Gastrocnemius medialis (tissue), 4 donors: ENCODE data around the gene ARHGAP26. TPM values are rescaled to one million over a fixed set of nuclear protein-coding genes. Genes with fewer than 3 reads are reported as not detected.

Source experiments
- ATAC-seq, 2 donors: fragments of 150-250 bp; one replicate each; pipeline ENCODE4 v1.9.1; 2016
- DNase-seq, 2 donors: peaks; one replicate each; pipeline ENCODE4 v3.0.0-alpha.2; 2019
- H3K27ac ChIP-seq, 4 donors: fragments of 200-600 bp; sonication (generic); 1 replicate in 1 of 4; 2 replicates in 3 of 4; pipeline ENCODE4 v1.5.1; 2016 to 2018; ENCODE audit warnings: mild to moderate bottlenecking in 2 of 4, moderate library complexity in 1 of 4
- H3K27me3 ChIP-seq, 3 donors: fragments of 200-600 bp; sonication (generic) in 2 of 3; 1 replicate in 1 of 3; 2 replicates in 2 of 3; pipeline versions ENCODE4 v1.5.1 to v1.6.0; 2016 to 2019; ENCODE audit warnings: mild to moderate bottlenecking in 1 of 3, moderate library complexity in 1 of 3
- H3K36me3 ChIP-seq, 2 donors: fragments of 200-600 bp; sonication (generic) in 1 of 2; one replicate each; pipeline ENCODE4 v1.5.1; 2017 to 2018
- H3K4me1 ChIP-seq, 2 donors: fragments of 200-600 bp; sonication (generic) in 1 of 2; one replicate each; pipeline ENCODE4 v1.5.1; 2016 to 2017; ENCODE audit warnings: mild to moderate bottlenecking in 2 of 2
- H3K4me3 ChIP-seq, 4 donors: fragments of 200-600 bp; sonication (generic) in 3 of 4; 1 replicate in 1 of 4; 2 replicates in 3 of 4; pipeline ENCODE4 v1.5.1; 2016 to 2019; ENCODE audit warnings: mild to moderate bottlenecking in 2 of 4
- H3K9me3 ChIP-seq, 3 donors: fragments of 200-600 bp; sonication (generic) in 2 of 3; 1 replicate in 1 of 3; 2 replicates in 2 of 3; pipeline ENCODE4 v1.5.1; 2016 to 2019
- CTCF ChIP-seq, 5 experiments: fragments of 450-650 bp in 3 of 5; fragments of 200-600 bp in 2 of 5; sonication (generic) in 2 of 5; IDR thresholded peaks in 4 of 5; conservative IDR thresholded peaks in 1 of 5; 1 replicate in 4 of 5; 2 replicates in 1 of 5; pipeline ENCODE4 v1.5.1; 2016 to 2019; ENCODE audit warnings: antibody characterized with exemption in 5 of 5, mild to moderate bottlenecking in 3 of 5, moderate library complexity in 3 of 5
- POLR2A ChIP-seq, 2 donors: fragments of 450-650 bp; IDR thresholded peaks; one replicate each; pipeline ENCODE4 v1.6.1; 2017; ENCODE audit warnings: antibody characterized with exemption in 2 of 2, mild to moderate bottlenecking in 2 of 2, moderate library complexity in 2 of 2
- in situ Hi-C, 4 donors: fragments of 200-750 bp; cut with MboI; loops; one replicate each; pipeline versions ENCODE4 v1.15.0 to v1.8.0; 2017; ENCODE audit warnings: low sequenced_read_pairs in 4 of 4
- intact Hi-C: fragments of 100-400 bp; cut with DNase I; formaldehyde crosslinking; loops from one replicate; pipeline ENCODE4 v1.15.1; 2023; ENCODE audit warnings: low total_unique reads
- total RNA-seq, 4 donors: library from RNA; depleted of rRNA; stranded (reverse); fragments of >200 nt; gene quantifications; one replicate each; pipeline versions ENCODE4 v1.1.0 to v1.2.3, GENCODE V29; 2016

ARHGAP26 gene
- total RNA-seq, 4 donors from 2014 or later, result 9.1 to 22.4 (median 13.4) TPM

- TF ChIP-seq POLR2A (IDR thresholded peaks at IDR 0.05), result no peak
- no peak for TF ChIP-seq CTCF (IDR thresholded peaks at IDR 0.05 in 4 of 5, conservative IDR thresholded peaks at IDR 0.05 in 1 of 5)
- Histone ChIP-seq H3K27me3 (no peaks in the 10 kb centered on the region), H3K27ac (no peak overlapping the region), H3K9me3 (no peaks in the 10 kb centered on the region), H3K36me3 (no peaks in the 10 kb centered on the region), H3K4me3 (no peak overlapping the region), H3K4me1 (peaks cover 19 to 28% of the 10 kb centered on the region in 2 donors)
- no peak for ATAC-seq
- intact Hi-C loops, result no loop called here
- no peak for DNase-seq
- in situ Hi-C loops, result loop anchor here in 1 of 4 donors (25.0 kb wide), 1 partner anchor 724 kb away; no protein-coding TSS in a partner anchor
Observed at GRCh38 chr5:143113461-143113860, 343.3 kb downstream of the ARHGAP26 start.

GRCh38 chr5:143114481-143114880, 344.3 kb downstream of the ARHGAP26 start:
- DNase-seq (no peak), ATAC-seq (no peak)
- Histone ChIP-seq H3K9me3 (no peaks in the 10 kb centered on the region), H3K27me3 (no peaks in the 10 kb centered on the region), H3K4me1 (peaks cover 19 to 22% of the 10 kb centered on the region in 2 donors), H3K4me3 (no peak overlapping the region), H3K36me3 (no peaks in the 10 kb centered on the region), H3K27ac (no peak overlapping the region)
- intact Hi-C loops (no loop called here), in situ Hi-C loops (loop anchor here in 1 of 4 donors (25.0 kb wide), 1 partner anchor 723 kb away; no protein-coding TSS in a partner anchor)
- no peak for TF ChIP-seq POLR2A (IDR thresholded peaks at IDR 0.05)
- TF ChIP-seq CTCF (IDR thresholded peaks at IDR 0.05 in 4 of 5, conservative IDR thresholded peaks at IDR 0.05 in 1 of 5), result no peak

GRCh38 chr5:143115381-143115780, 345.2 kb downstream of the ARHGAP26 start:
- Histone ChIP-seq H3K27me3 (no peaks in the 10 kb centered on the region), H3K27ac (no peak overlapping the region), H3K4me1 (peaks cover 13 to 20% of the 10 kb centered on the region in 2 donors), H3K36me3 (no peaks in the 10 kb centered on the region), H3K9me3 (no peaks in the 10 kb centered on the region), H3K4me3 (no peak overlapping the region)
- DNase-seq, result no peak
- in situ Hi-C loops, result loop anchor here in 1 of 4 donors (25.0 kb wide), 1 partner anchor 722 kb away; no protein-coding TSS in a partner anchor
- intact Hi-C loops, result no loop called here
- TF ChIP-seq POLR2A (IDR thresholded peaks at IDR 0.05), result no peak
- TF ChIP-seq CTCF (IDR thresholded peaks at IDR 0.05 in 4 of 5, conservative IDR thresholded peaks at IDR 0.05 in 1 of 5), result no peak
- no peak for ATAC-seq

GRCh38 chr5:143116814-143117213, 346.6 kb downstream of the ARHGAP26 start:
- TF ChIP-seq POLR2A (IDR thresholded peaks at IDR 0.05) (no peak), CTCF (IDR thresholded peaks at IDR 0.05 in 4 of 5, conservative IDR thresholded peaks at IDR 0.05 in 1 of 5) (no peak)
- H3K9me3 ChIP-seq, result no peaks in the 10 kb centered on the region
- intact Hi-C loops (no loop called here), in situ Hi-C loops (loop anchor here in 1 of 4 donors (25.0 kb wide), 1 partner anchor 720 kb away; no protein-coding TSS in a partner anchor)
- H3K27ac ChIP-seq, result no peak overlapping the region
- H3K4me3 ChIP-seq, result no peak overlapping the region
- H3K4me1 ChIP-seq, result peaks cover 7 to 11% of the 10 kb centered on the region in 2 donors
- no peak for DNase-seq
- peak in 1 of 2 donors; percentile 37 for ATAC-seq
- H3K36me3 ChIP-seq, result no peaks in the 10 kb centered on the region
- H3K27me3 ChIP-seq, result no peaks in the 10 kb centered on the region

GRCh38 chr5:143117821-143118220, 347.6 kb downstream of the ARHGAP26 start:
- Histone ChIP-seq H3K27ac (no peak overlapping the region), H3K4me3 (no peak overlapping the region), H3K27me3 (no peaks in the 10 kb centered on the region), H3K9me3 (no peaks in the 10 kb centered on the region), H3K4me1 (peaks cover 7 to 10% of the 10 kb centered on the region in 2 donors), H3K36me3 (no peaks in the 10 kb centered on the region)
- in situ Hi-C loops (loop anchor here in 1 of 4 donors (25.0 kb wide), 1 partner anchor 719 kb away; no protein-coding TSS in a partner anchor), intact Hi-C loops (no loop called here)
- no peak for DNase-seq
- TF ChIP-seq POLR2A (IDR thresholded peaks at IDR 0.05) (no peak), CTCF (IDR thresholded peaks at IDR 0.05 in 4 of 5, conservative IDR thresholded peaks at IDR 0.05 in 1 of 5) (no peak)
- no peak for ATAC-seq
